Smooth muscle cell (in vitro differentiated cells): ENCODE data around the gene NBEA. TPM values are rescaled to one million over a fixed set of nuclear protein-coding genes. Genes with fewer than 3 reads are reported as not detected.

ENCODE experiments used
- DNase-seq: peaks from one replicate; lab custom pipeline; 2025; ENCODE audit not compliant: unreplicated experiment; lab: John Stamatoyannopoulos, UW
- H2AFZ ChIP-seq: fragments of 200-600 bp; sonication (generic); 2 replicates; pipeline ENCODE4 v1.6.0; 2016; ENCODE audit warnings: antibody characterized with exemption, low read depth, mild to moderate bottlenecking
- H3F3A ChIP-seq: fragments of 200-600 bp; sonication (generic); 2 replicates; pipeline ENCODE4 v1.6.0; 2017; ENCODE audit warnings: antibody characterized with exemption, low read depth
- H3K27ac ChIP-seq: fragments of 200-600 bp; sonication (generic); 2 replicates; pipeline ENCODE4 v1.5.1; 2016; ENCODE audit warnings: low read depth, mild to moderate bottlenecking
- H3K27me3 ChIP-seq: fragments of 200-600 bp; sonication (generic); 2 replicates; pipeline ENCODE4 v1.6.1; 2016; ENCODE audit warnings: low read depth, mild to moderate bottlenecking
- H3K36me3 ChIP-seq: fragments of 200-600 bp; sonication (generic); 2 replicates; pipeline ENCODE4 v1.5.1; 2016; ENCODE audit warnings: low read depth
- H3K4me1 ChIP-seq: fragments of 200-600 bp; sonication (generic); 2 replicates; pipeline ENCODE4 v1.5.1; 2016; ENCODE audit warnings: low read depth
- H3K4me2 ChIP-seq: fragments of 200-600 bp; sonication (generic); 2 replicates; pipeline ENCODE4 v1.6.0; 2016; ENCODE audit warnings: mild to moderate bottlenecking
- H3K4me3 ChIP-seq: fragments of 200-600 bp; sonication (generic); 2 replicates; pipeline ENCODE4 v1.5.1; 2016; ENCODE audit warnings: mild to moderate bottlenecking
- H3K79me2 ChIP-seq: fragments of 200-600 bp; sonication (generic); 2 replicates; pipeline ENCODE4 v1.6.0; 2016; ENCODE audit warnings: low read depth, mild to moderate bottlenecking
- H3K9ac ChIP-seq: fragments of 200-600 bp; sonication (generic); 2 replicates; pipeline ENCODE4 v1.6.0; 2016; ENCODE audit warnings: low read depth
- H3K9me3 ChIP-seq: fragments of 200-600 bp; sonication (generic); replicated peaks from 2 replicates; pipeline ENCODE4 v1.5.1; 2016; ENCODE audit warnings: low read depth
- H4K20me1 ChIP-seq: fragments of 200-600 bp; sonication (generic); 2 replicates; pipeline ENCODE4 v1.6.0; 2016; ENCODE audit warnings: low read depth
- WGBS: methylation state at CpG from one replicate; pipeline ENCODE4 v1.1.7; 2016; ENCODE audit warnings: low lambda C conversion rate; 5-methylcytosine and 5-hydroxymethylcytosine counted together
- polyA plus RNA-seq: library from polyadenylated mRNA; unstranded; fragments of >200 nt; fragmentation: Nextera tagmentation; extraction: Ambion mirVana; gene quantifications from 2 replicates; pipeline ENCODE4 v1.2.1, GENCODE V29; 2016
- total RNA-seq: library from RNA; depleted of rRNA; stranded (reverse); fragments of >200 nt; gene quantifications from 2 replicates; pipeline ENCODE4 v1.2.3, GENCODE V29; 2014
- TF ChIP-seq, protein P1 (sequence below): fragments of 200-600 bp; sonication (generic); IDR thresholded peaks from 2 replicates; pipeline ENCODE4 v1.5.1; 2017; ENCODE audit warnings: borderline replicate concordance, mild to moderate bottlenecking, antibody characterized with exemption; ENCODE audit not compliant: insufficient read depth, poor library complexity, severe bottlenecking

The NBEA gene
- total and polyA plus RNA-seq, 2 experiments from 2014 or later = 3.6 to 11.7 TPM

DNA sequence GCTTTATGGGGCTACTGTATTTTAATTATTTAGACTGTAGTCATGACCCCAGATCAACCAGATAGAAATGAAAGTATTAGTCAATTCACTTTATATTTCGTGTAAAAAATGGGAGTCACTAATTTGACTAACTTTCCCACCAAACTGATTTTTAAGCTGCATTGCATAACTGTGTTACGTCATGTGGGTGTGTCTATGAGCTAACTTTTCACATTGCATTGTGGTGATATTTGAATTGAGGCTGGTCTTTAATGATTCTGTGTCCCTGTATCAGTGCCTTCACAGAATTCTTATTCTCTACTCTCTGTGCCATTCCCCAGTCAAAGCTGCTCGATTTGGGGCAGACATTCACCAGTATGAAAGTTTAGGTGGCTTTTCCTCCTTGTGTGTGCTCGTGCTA lies 707.1 kb downstream of the NBEA start:
- Histone ChIP-seq H4K20me1 (no peaks in the 10 kb centered on the region), H3K36me3 (no peaks in the 10 kb centered on the region), H3F3A (no peaks in the 10 kb centered on the region), H3K4me2 (no peak overlapping the region), H3K9me3 (no peaks in the 10 kb centered on the region), H3K27ac (no peak overlapping the region), H3K27me3 (no peaks in the 10 kb centered on the region), H3K4me3 (no peak overlapping the region), H3K79me2 (no peaks in the 10 kb centered on the region), H3K9ac (no peak overlapping the region), H3K4me1 (no peaks in the 10 kb centered on the region), H2AFZ (no peak overlapping the region)
- DNase-seq = no peak
- TF ChIP-seq, protein P1, sequence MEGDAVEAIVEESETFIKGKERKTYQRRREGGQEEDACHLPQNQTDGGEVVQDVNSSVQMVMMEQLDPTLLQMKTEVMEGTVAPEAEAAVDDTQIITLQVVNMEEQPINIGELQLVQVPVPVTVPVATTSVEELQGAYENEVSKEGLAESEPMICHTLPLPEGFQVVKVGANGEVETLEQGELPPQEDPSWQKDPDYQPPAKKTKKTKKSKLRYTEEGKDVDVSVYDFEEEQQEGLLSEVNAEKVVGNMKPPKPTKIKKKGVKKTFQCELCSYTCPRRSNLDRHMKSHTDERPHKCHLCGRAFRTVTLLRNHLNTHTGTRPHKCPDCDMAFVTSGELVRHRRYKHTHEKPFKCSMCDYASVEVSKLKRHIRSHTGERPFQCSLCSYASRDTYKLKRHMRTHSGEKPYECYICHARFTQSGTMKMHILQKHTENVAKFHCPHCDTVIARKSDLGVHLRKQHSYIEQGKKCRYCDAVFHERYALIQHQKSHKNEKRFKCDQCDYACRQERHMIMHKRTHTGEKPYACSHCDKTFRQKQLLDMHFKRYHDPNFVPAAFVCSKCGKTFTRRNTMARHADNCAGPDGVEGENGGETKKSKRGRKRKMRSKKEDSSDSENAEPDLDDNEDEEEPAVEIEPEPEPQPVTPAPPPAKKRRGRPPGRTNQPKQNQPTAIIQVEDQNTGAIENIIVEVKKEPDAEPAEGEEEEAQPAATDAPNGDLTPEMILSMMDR = no peak
- WGBS = 87% methylated on average over 4 of the region's 4 CpGs

- 93% methylated on average over 4 of the region's 4 CpGs for WGBS
- H3K4me2 ChIP-seq = no peak overlapping the region
- H4K20me1 ChIP-seq = no peaks in the 10 kb centered on the region
- H3K9ac ChIP-seq = no peak overlapping the region
- no peaks in the 10 kb centered on the region for H3K4me1 ChIP-seq
- TF ChIP-seq, protein P1 = no peak
- no peak overlapping the region for H3K27ac ChIP-seq
- no peaks in the 10 kb centered on the region for H3K79me2 ChIP-seq
- no peaks in the 10 kb centered on the region for H3F3A ChIP-seq
- no peak overlapping the region for H3K4me3 ChIP-seq
- no peak for DNase-seq
- H3K9me3 ChIP-seq = no peaks in the 10 kb centered on the region
- H2AFZ ChIP-seq = no peak overlapping the region
- H3K27me3 ChIP-seq = no peaks in the 10 kb centered on the region
- H3K36me3 ChIP-seq = no peaks in the 10 kb centered on the region
Measured at GRCh38 chr13:35659796-35660195, 717.7 kb downstream of the NBEA start.

DNA sequence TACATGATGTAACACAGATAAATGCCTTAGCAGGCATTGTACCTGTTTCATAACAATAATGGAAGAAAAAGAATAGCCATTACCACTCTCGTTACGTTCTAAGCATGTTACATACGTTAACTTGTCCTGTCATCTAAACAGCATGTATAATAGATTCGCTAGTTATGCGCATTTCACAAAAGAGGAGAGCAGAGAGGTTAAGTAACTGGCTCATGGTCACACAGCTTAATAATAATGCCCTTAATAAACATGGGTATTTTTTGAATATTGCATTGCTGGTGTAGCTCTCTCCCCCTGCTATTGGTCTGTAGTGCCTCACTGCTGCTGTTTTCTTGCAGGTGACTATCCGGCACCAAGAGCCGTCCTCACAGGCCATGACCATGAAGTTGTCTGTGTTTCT lies 722.7 kb downstream of the NBEA start:
- Histone ChIP-seq H3K27me3 (no peaks in the 10 kb centered on the region), H2AFZ (no peak overlapping the region)
- TF ChIP-seq, protein P1 = no peak

GRCh38 chr13:35669321-35669720 lies 727.3 kb downstream of the NBEA start:
- no peak overlapping the region for H3K4me2 ChIP-seq
- no peak overlapping the region for H3K4me3 ChIP-seq
- H3F3A ChIP-seq = no peaks in the 10 kb centered on the region
- no peaks in the 10 kb centered on the region for H3K9me3 ChIP-seq
- DNase-seq = no peak
- H3K9ac ChIP-seq = no peak overlapping the region
- no peaks in the 10 kb centered on the region for H3K4me1 ChIP-seq
- no peak overlapping the region for H3K27ac ChIP-seq
- no peaks in the 10 kb centered on the region for H3K36me3 ChIP-seq
- 80% methylated on average over 4 of the region's 4 CpGs for WGBS
- H4K20me1 ChIP-seq = no peaks in the 10 kb centered on the region
- H3K79me2 ChIP-seq = no peaks in the 10 kb centered on the region
- no peak overlapping the region for H2AFZ ChIP-seq
- H3K27me3 ChIP-seq = no peaks in the 10 kb centered on the region
- TF ChIP-seq, protein P1 = no peak

More for the DNA sequence above, 722.7 kb downstream of the NBEA start:
- 92% methylated on average over 7 of the region's 7 CpGs for WGBS
- Histone ChIP-seq H3K4me2 (no peak overlapping the region), H3K9ac (no peak overlapping the region), H3K4me3 (no peak overlapping the region), H3K79me2 (no peaks in the 10 kb centered on the region), H4K20me1 (no peaks in the 10 kb centered on the region), H3F3A (no peaks in the 10 kb centered on the region), H3K9me3 (no peaks in the 10 kb centered on the region), H3K4me1 (no peaks in the 10 kb centered on the region), H3K36me3 (no peaks in the 10 kb centered on the region), H3K27ac (no peak overlapping the region)
- DNase-seq = no peak
